ENCODE data around the gene EIF3I. TPM values are rescaled to one million over a fixed set of nuclear protein-coding genes. Genes with fewer than 3 reads are reported as not detected.

Gene EIF3I
- total and polyA plus RNA-seq, 2 of the 13 experiments (the other 11 are each of a cell fraction or from before 2014, with no cell fraction given), result 210 to 223 TPM

GRCh38 chr1:32179443-32180185 lies 42.6 kb upstream of the EIF3I start, which contains the start of gene TXLNA (continued):
- TF ChIP-seq REST (IDR thresholded peaks at IDR 0.05; ENCODE audit: borderline replicate concordance in 1 of 2, low read depth in 1 of 2, low read length in 2 of 2) (0 out of 4 replicates have a peak, but pooled peaks of 1 of the 2 experiments have one; percentile 11), CEBPZ (IDR thresholded peaks at IDR 0.05; ENCODE audit: low read length) (no peak), SRSF4 (IDR thresholded peaks at IDR 0.05; ENCODE audit: low read depth, low read length, poor library complexity, severe bottlenecking) (no peak), CEBPG (CRISPR knock-in tag; IDR thresholded peaks at IDR 0.05) (no peak), LCORL (IDR thresholded peaks at IDR 0.05) (no peak), LCORL (CRISPR knock-in tag; IDR thresholded peaks at IDR 0.05) (peak; percentile 76; the same call in 1 of the 2 replicates), ZNF121 (CRISPR knock-in tag; IDR thresholded peaks at IDR 0.05) (no peak; the same call in 1 of the 2 replicates), ZNF761 (CRISPR knock-in tag; conservative IDR thresholded peaks at IDR 0.05) (no peak), IRX3 (CRISPR knock-in tag; IDR thresholded peaks at IDR 0.05; ENCODE audit: borderline replicate concordance, low read depth) (peak; percentile 84), ZNF552 (CRISPR knock-in tag; IDR thresholded peaks at IDR 0.05; ENCODE audit: borderline replicate concordance) (peak; percentile 94), ZNF510 (CRISPR knock-in tag; IDR thresholded peaks at IDR 0.05; ENCODE audit: low read depth) (0 out of 2 replicates have a peak, but pooled peaks have one; percentile 84), ZNF562 (CRISPR knock-in tag; IDR thresholded peaks at IDR 0.05; ENCODE audit: borderline replicate concordance) (peak; percentile 64; the same call in 1 of the 2 replicates), ZNF749 (CRISPR knock-in tag; IDR thresholded peaks at IDR 0.05; ENCODE audit: borderline replicate concordance) (peak; percentile 84; the same call in 1 of the 2 replicates), NBN (conservative IDR thresholded peaks at IDR 0.05) (no peak), FOXK1 (CRISPR knock-in tag; IDR thresholded peaks at IDR 0.05; ENCODE audit: borderline replicate concordance, low read depth) (no peak; the same call in 1 of the 2 replicates), CENPX (CRISPR knock-in tag; IDR thresholded peaks at IDR 0.05) (no peak), ASH2L (IDR thresholded peaks at IDR 0.05; ENCODE audit: insufficient read length, low read depth, low read length) (peak; percentile 91), KLF12 (CRISPR knock-in tag; IDR thresholded peaks at IDR 0.05; ENCODE audit: borderline replicate concordance) (peak; percentile 53), XBP1 (CRISPR knock-in tag; IDR thresholded peaks at IDR 0.05) (no peak), MBD4 (IDR thresholded peaks at IDR 0.05; ENCODE audit: borderline replicate concordance, low read length) (no peak), CENPBD1 (CRISPR knock-in tag; IDR thresholded peaks at IDR 0.05; ENCODE audit: borderline replicate concordance, low read depth) (peak; percentile 92; the same call in 1 of the 2 replicates), SRY (CRISPR knock-in tag; IDR thresholded peaks at IDR 0.05) (peak; percentile 93; the same call in 1 of the 2 replicates), ZNF816 (CRISPR knock-in tag; IDR thresholded peaks at IDR 0.05; ENCODE audit: borderline replicate concordance) (peak; percentile 92; the same call in 1 of the 2 replicates)

Measured in HepG2 (cell line).